Ishikawa (cell line): ENCODE measurements around the gene ADAM10.

Experiments used
- CEBPB ChIP-seq: IDR thresholded peaks from 2 replicates; pipeline ENCODE4 v1.6.1; 2012
- CREB1 ChIP-seq: IDR thresholded peaks from 2 replicates; pipeline ENCODE4 v1.6.1; 2012; ENCODE audit warnings: low read depth
- EGR1 ChIP-seq: IDR thresholded peaks from 2 replicates; pipeline ENCODE4 v1.6.1; 2012
- EP300 ChIP-seq: IDR thresholded peaks from 2 replicates; pipeline ENCODE4 v1.6.1; 2012; ENCODE audit warnings: borderline replicate concordance
- FOXM1 ChIP-seq: IDR thresholded peaks from 2 replicates; pipeline ENCODE4 v1.6.1; 2012; ENCODE audit warnings: low read depth, borderline replicate concordance
- NFIC ChIP-seq: IDR thresholded peaks from 2 replicates; pipeline ENCODE4 v1.6.1; 2012
- RAD21 ChIP-seq: IDR thresholded peaks from 2 replicates; pipeline ENCODE4 v1.6.1; 2012; ENCODE audit warnings: low read depth
- TAF1 ChIP-seq: IDR thresholded peaks from 2 replicates; pipeline ENCODE4 v1.6.1; 2012; ENCODE audit warnings: low read depth, mild to moderate bottlenecking
- TCF12 ChIP-seq: IDR thresholded peaks from 2 replicates; pipeline ENCODE4 v1.6.1; 2012; ENCODE audit warnings: low read depth
- TEAD4 ChIP-seq: IDR thresholded peaks from 2 replicates; pipeline ENCODE4 v1.6.1; 2012
- YY1 ChIP-seq: IDR thresholded peaks from 2 replicates; pipeline ENCODE4 v1.6.1; 2012; ENCODE audit warnings: low read depth
- ZBTB7A ChIP-seq: IDR thresholded peaks from 2 replicates; pipeline ENCODE4 v1.6.1; 2012; ENCODE audit warnings: low read depth
- TF ChIP-seq, protein P1 (sequence below): IDR thresholded peaks from 2 replicates; pipeline ENCODE4 v1.6.1; 2012
- TF ChIP-seq, protein P2 (sequence below): IDR thresholded peaks from 2 replicates; pipeline ENCODE4 v1.6.1; 2012; ENCODE audit warnings: low read depth, mild to moderate bottlenecking
- TF ChIP-seq, protein P3 (sequence below): IDR thresholded peaks from 2 replicates; pipeline ENCODE4 v1.6.1; 2012

Gene ADAM10

DNA sequence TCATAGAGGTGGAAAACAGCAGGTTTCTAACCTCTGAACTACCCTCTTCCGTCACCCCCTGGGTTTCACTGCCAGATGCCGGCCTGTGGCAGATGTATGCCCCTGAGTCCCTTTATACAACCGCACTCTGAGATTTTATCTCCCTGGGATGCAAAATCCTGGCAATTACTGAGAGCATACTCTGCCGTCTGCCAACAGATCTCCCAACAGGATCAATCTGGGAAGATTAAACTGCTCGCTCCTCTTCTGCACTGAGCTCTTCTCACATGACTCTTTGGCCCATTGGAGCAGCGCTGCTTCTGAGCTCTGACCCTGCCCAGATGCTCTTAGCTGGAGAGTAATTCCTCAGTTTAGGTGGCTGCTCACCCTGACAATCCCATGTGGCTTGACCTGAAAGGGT, 184.5 kb downstream of the ADAM10 start:
- no peak for TF ChIP-seq TCF12
- TF ChIP-seq ZBTB7A = no peak
- no peak for TF ChIP-seq RAD21
- no peak for TF ChIP-seq CEBPB
- TF ChIP-seq NFIC = no peak
- TF ChIP-seq TEAD4 = no peak
- no peak for TF ChIP-seq YY1
- TF ChIP-seq FOXM1 = no peak
- TF ChIP-seq, protein P1, sequence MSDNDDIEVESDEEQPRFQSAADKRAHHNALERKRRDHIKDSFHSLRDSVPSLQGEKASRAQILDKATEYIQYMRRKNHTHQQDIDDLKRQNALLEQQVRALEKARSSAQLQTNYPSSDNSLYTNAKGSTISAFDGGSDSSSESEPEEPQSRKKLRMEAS = no peak
- TF ChIP-seq EGR1 = no peak
- TF ChIP-seq, protein P2, sequence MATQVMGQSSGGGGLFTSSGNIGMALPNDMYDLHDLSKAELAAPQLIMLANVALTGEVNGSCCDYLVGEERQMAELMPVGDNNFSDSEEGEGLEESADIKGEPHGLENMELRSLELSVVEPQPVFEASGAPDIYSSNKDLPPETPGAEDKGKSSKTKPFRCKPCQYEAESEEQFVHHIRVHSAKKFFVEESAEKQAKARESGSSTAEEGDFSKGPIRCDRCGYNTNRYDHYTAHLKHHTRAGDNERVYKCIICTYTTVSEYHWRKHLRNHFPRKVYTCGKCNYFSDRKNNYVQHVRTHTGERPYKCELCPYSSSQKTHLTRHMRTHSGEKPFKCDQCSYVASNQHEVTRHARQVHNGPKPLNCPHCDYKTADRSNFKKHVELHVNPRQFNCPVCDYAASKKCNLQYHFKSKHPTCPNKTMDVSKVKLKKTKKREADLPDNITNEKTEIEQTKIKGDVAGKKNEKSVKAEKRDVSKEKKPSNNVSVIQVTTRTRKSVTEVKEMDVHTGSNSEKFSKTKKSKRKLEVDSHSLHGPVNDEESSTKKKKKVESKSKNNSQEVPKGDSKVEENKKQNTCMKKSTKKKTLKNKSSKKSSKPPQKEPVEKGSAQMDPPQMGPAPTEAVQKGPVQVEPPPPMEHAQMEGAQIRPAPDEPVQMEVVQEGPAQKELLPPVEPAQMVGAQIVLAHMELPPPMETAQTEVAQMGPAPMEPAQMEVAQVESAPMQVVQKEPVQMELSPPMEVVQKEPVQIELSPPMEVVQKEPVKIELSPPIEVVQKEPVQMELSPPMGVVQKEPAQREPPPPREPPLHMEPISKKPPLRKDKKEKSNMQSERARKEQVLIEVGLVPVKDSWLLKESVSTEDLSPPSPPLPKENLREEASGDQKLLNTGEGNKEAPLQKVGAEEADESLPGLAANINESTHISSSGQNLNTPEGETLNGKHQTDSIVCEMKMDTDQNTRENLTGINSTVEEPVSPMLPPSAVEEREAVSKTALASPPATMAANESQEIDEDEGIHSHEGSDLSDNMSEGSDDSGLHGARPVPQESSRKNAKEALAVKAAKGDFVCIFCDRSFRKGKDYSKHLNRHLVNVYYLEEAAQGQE = no peak
- TF ChIP-seq EP300 = no peak
- no peak for TF ChIP-seq TAF1
- TF ChIP-seq CREB1 = no peak
- TF ChIP-seq, protein P3, sequence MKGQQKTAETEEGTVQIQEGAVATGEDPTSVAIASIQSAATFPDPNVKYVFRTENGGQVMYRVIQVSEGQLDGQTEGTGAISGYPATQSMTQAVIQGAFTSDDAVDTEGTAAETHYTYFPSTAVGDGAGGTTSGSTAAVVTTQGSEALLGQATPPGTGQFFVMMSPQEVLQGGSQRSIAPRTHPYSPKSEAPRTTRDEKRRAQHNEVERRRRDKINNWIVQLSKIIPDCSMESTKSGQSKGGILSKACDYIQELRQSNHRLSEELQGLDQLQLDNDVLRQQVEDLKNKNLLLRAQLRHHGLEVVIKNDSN = no peak

DNA sequence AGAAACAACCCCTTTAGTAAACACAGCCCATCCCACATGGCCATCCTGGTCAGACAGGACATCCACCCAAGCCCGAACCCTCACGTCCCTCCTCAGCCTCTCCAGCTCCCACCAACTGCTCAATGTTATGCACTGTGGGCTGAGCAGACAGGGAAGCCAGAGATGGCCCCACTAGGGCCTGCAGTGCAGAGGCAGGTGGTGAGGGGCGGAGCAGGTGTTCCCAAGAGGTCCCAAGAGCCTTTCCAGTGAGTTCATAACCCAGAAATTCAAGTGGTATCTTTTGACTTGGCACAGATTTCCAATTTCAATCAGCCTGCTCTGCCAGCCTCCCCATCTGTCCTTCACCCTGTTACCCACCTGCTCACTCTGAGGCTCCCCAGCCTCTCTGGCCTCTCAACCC, 187.4 kb downstream of the ADAM10 start:
- TF ChIP-seq TCF12 (no peak), EGR1 (no peak), CEBPB (no peak), EP300 (no peak), ZBTB7A (no peak), CREB1 (no peak), YY1 (no peak), TEAD4 (no peak), FOXM1 (no peak), TAF1 (no peak)
- TF ChIP-seq, protein P1 = no peak
- TF ChIP-seq, protein P2 = no peak

DNA sequence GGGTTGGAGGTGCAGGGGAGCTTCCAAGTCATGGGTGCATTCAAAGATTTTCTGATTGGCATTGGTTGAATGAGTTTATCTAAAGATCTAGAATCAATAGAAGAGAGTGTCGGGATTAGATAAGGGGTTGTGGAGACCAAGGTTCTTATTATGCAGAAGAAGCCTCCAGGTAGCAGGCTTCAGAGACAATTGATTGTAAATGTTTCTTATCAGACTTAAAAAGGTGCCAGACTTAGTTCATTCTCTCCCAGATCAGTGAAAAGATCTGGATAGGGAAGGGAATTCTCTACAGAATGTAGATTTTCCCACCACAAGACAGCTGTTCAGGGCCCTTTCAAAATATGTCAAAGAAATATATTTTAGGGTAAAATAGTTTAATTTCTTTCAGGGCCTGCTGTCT, 188.2 kb downstream of the ADAM10 start:
- TF ChIP-seq FOXM1 = no peak
- TF ChIP-seq, protein P1 = no peak
- no peak for TF ChIP-seq CEBPB
- no peak for TF ChIP-seq NFIC
- TF ChIP-seq EGR1 = no peak
- TF ChIP-seq TCF12 = no peak
- TF ChIP-seq, protein P2 = no peak
- no peak for TF ChIP-seq RAD21
- TF ChIP-seq, protein P3 = no peak
- no peak for TF ChIP-seq YY1
- TF ChIP-seq CREB1 = no peak
- no peak for TF ChIP-seq TAF1
- no peak for TF ChIP-seq EP300
- no peak for TF ChIP-seq ZBTB7A
- no peak for TF ChIP-seq TEAD4

DNA sequence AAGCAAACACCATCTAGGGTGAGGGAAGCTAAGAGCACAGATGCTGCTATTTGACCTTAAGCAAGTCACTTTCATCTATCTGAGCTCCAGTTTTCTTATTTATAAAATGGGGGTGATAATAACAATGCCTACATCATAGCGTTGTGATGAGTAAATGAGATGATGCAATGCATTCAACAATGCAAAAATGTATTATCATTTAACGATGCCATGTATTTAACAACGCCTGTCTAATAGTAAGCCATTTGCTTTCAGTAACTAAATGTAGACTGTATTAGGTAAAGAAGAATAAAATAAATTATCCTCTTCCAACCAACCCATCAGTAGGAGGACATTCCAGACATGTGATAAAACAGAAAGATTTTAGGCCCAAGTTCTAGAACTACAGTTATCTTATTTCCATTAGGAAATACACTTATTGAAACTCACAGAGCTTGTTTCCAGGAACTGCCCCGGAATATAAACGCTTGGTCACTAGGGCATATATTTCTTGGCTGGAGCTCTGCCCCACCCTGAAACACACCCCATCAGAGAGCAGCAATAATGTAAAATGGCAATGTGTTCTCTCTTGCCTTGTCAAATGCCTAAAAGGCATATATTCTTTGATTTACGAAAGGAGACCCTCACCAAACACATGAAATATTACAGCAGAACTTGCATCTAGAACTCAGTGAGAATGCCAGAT, 189.5 kb downstream of the ADAM10 start:
- TF ChIP-seq RAD21 (no peak), NFIC (no peak), TEAD4 (no peak), CREB1 (no peak), TAF1 (no peak), EP300 (no peak), EGR1 (no peak), FOXM1 (no peak), YY1 (no peak), CEBPB (no peak)
- TF ChIP-seq, protein P1 = no peak
- TF ChIP-seq, protein P2 = no peak
- TF ChIP-seq, protein P3 = no peak
